ENCODE measurements around the gene THRB. TPM values are rescaled to one million over a fixed set of nuclear protein-coding genes. Genes with fewer than 3 reads are reported as not detected.
A peak's percentile ranks its signal among the peaks of the same experiment; 100 is the strongest.

Gene THRB
- total and polyA plus RNA-seq, 9 of the 15 experiments (the other 6 are each of a cell fraction or from before 2014, with no cell fraction given) = 1.7 to 14.9 (median 6.9) TPM

DNA sequence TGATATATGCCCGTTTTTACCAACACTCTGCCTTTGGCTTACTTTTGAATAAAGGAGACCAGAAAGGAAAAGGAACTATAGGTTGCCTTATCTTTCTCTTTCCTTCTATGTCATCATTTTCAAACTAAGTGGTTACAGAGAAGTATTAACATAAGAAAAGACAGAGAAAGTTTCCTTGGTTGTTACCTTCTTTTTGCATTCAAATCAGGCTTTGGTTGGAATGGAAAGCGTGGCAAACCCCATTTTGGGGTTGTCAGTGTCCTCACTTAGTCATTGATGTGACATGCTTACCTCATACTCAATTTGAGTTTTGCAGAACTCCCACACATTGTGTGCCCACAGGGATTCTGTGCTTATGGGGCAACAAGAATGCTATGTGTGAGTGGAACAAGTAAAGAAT is 3.7 kb upstream of the THRB start (continued):
- TF ChIP-seq CHD7 (IDR thresholded peaks at IDR 0.05; ENCODE audit: low read depth, low read length) (no peak), HDAC8 (tag; IDR thresholded peaks at IDR 0.05) (0 out of 2 replicates have a peak, but pooled peaks have one; percentile 68), LARP7 (IDR thresholded peaks at IDR 0.05) (no peak)
- TF ChIP-seq, protein P1, sequence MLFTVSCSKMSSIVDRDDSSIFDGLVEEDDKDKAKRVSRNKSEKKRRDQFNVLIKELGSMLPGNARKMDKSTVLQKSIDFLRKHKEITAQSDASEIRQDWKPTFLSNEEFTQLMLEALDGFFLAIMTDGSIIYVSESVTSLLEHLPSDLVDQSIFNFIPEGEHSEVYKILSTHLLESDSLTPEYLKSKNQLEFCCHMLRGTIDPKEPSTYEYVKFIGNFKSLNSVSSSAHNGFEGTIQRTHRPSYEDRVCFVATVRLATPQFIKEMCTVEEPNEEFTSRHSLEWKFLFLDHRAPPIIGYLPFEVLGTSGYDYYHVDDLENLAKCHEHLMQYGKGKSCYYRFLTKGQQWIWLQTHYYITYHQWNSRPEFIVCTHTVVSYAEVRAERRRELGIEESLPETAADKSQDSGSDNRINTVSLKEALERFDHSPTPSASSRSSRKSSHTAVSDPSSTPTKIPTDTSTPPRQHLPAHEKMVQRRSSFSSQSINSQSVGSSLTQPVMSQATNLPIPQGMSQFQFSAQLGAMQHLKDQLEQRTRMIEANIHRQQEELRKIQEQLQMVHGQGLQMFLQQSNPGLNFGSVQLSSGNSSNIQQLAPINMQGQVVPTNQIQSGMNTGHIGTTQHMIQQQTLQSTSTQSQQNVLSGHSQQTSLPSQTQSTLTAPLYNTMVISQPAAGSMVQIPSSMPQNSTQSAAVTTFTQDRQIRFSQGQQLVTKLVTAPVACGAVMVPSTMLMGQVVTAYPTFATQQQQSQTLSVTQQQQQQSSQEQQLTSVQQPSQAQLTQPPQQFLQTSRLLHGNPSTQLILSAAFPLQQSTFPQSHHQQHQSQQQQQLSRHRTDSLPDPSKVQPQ (CRISPR knock-in tag; IDR thresholded peaks at IDR 0.05; ENCODE audit: borderline replicate concordance) = no peak

Data from K562 (cell line).